T-helper 2 cell treated with Interferon-gamma antibody and Interleukin-4, amounts not matched to agents 5 μg/mL and 100 μg/mL, for 36 hours (primary cell): ENCODE results near the gene COL19A1.

ENCODE experiments used
- DNase-seq: peaks from one replicate; pipeline ENCODE4 v3.0.0; 2021; ENCODE audit warnings: low spot score
- H3K27ac Mint-ChIP-seq: one replicate; pipeline ENCODE4 v1.8.0; 2021; ENCODE audit warnings: mild to moderate bottlenecking, mixed read lengths
- H3K27me3 Mint-ChIP-seq: one replicate; pipeline ENCODE4 v1.8.0; 2021; ENCODE audit warnings: low read depth, mixed read lengths
- H3K36me3 Mint-ChIP-seq: one replicate; pipeline ENCODE4 v1.8.0; 2021; ENCODE audit warnings: low read depth, mixed read lengths
- H3K4me1 Mint-ChIP-seq: one replicate; pipeline ENCODE4 v1.8.0; 2021; ENCODE audit warnings: low read depth, mixed read lengths
- H3K4me3 Mint-ChIP-seq: one replicate; pipeline ENCODE4 v1.8.0; 2022; ENCODE audit warnings: mild to moderate bottlenecking, moderate library complexity, mixed read lengths
- H3K9me3 Mint-ChIP-seq: one replicate; pipeline ENCODE4 v1.8.0; 2021; ENCODE audit warnings: mixed read lengths

COL19A1 gene

GRCh38 chr6:70133246-70133645, 266.9 kb downstream of the COL19A1 start:
- Mint-ChIP-seq H3K4me3 (no peak overlapping the region), H3K27ac (no peak overlapping the region), H3K9me3 (no peaks in the 10 kb centered on the region), H3K36me3 (no peaks in the 10 kb centered on the region), H3K27me3 (no peaks in the 10 kb centered on the region), H3K4me1 (no peaks in the 10 kb centered on the region)
- DNase-seq = no peak

GRCh38 chr6:70134542-70134941, 268.2 kb downstream of the COL19A1 start:
- Mint-ChIP-seq H3K4me3 (no peak overlapping the region), H3K9me3 (no peaks in the 10 kb centered on the region), H3K4me1 (no peaks in the 10 kb centered on the region), H3K36me3 (no peaks in the 10 kb centered on the region), H3K27ac (no peak overlapping the region), H3K27me3 (peaks cover 2% of the 10 kb centered on the region)
- DNase-seq = no peak

GRCh38 chr6:70135219-70136160, 269.1 kb downstream of the COL19A1 start:
- Mint-ChIP-seq H3K27ac (no peak overlapping the region), H3K4me3 (no peak overlapping the region), H3K27me3 (peaks cover 2% of the 10 kb centered on the region), H3K36me3 (no peaks in the 10 kb centered on the region), H3K9me3 (no peaks in the 10 kb centered on the region), H3K4me1 (no peaks in the 10 kb centered on the region)
- no peak for DNase-seq

GRCh38 chr6:70136996-70137395, 270.6 kb downstream of the COL19A1 start:
- no peak for DNase-seq
- no peaks in the 10 kb centered on the region for H3K36me3 Mint-ChIP-seq
- H3K4me1 Mint-ChIP-seq = no peaks in the 10 kb centered on the region
- H3K27ac Mint-ChIP-seq = no peak overlapping the region
- H3K9me3 Mint-ChIP-seq = no peaks in the 10 kb centered on the region
- H3K27me3 Mint-ChIP-seq = peaks cover 2% of the 10 kb centered on the region
- no peak overlapping the region for H3K4me3 Mint-ChIP-seq

GRCh38 chr6:70140496-70140895, 274.1 kb downstream of the COL19A1 start:
- Mint-ChIP-seq H3K4me1 (no peaks in the 10 kb centered on the region), H3K9me3 (no peaks in the 10 kb centered on the region), H3K36me3 (no peaks in the 10 kb centered on the region), H3K27ac (no peak overlapping the region), H3K4me3 (no peak overlapping the region), H3K27me3 (peaks cover 2% of the 10 kb centered on the region)
- DNase-seq = no peak

- no peaks in the 10 kb centered on the region for H3K4me1 Mint-ChIP-seq
- no peaks in the 10 kb centered on the region for H3K36me3 Mint-ChIP-seq
- DNase-seq = no peak
Measured at GRCh38 chr6:70142034-70142433, 275.7 kb downstream of the COL19A1 start.

GRCh38 chr6:70145178-70145577, 278.8 kb downstream of the COL19A1 start:
- Mint-ChIP-seq H3K4me3 (no peak overlapping the region), H3K27ac (no peak overlapping the region), H3K27me3 (no peaks in the 10 kb centered on the region), H3K36me3 (no peaks in the 10 kb centered on the region), H3K9me3 (no peaks in the 10 kb centered on the region), H3K4me1 (no peaks in the 10 kb centered on the region)
- DNase-seq = no peak

More at GRCh38 chr6:70142034-70142433, 275.7 kb downstream of the COL19A1 start:
- Mint-ChIP-seq H3K27me3 (peaks cover 2% of the 10 kb centered on the region), H3K4me3 (no peak overlapping the region), H3K9me3 (no peaks in the 10 kb centered on the region), H3K27ac (no peak overlapping the region)

- H3K36me3 Mint-ChIP-seq = no peaks in the 10 kb centered on the region
- no peak overlapping the region for H3K27ac Mint-ChIP-seq
- H3K4me1 Mint-ChIP-seq = no peaks in the 10 kb centered on the region
- H3K27me3 Mint-ChIP-seq = no peaks in the 10 kb centered on the region
- DNase-seq = no peak
- no peaks in the 10 kb centered on the region for H3K9me3 Mint-ChIP-seq
- no peak overlapping the region for H3K4me3 Mint-ChIP-seq
Measured at GRCh38 chr6:70149209-70149788, 282.9 kb downstream of the COL19A1 start.

GRCh38 chr6:70150521-70150920, 284.2 kb downstream of the COL19A1 start:
- no peak for DNase-seq
- H3K4me3 Mint-ChIP-seq = no peak overlapping the region
- no peaks in the 10 kb centered on the region for H3K4me1 Mint-ChIP-seq
- no peak overlapping the region for H3K27ac Mint-ChIP-seq
- H3K36me3 Mint-ChIP-seq = no peaks in the 10 kb centered on the region
- no peaks in the 10 kb centered on the region for H3K9me3 Mint-ChIP-seq
- H3K27me3 Mint-ChIP-seq = no peaks in the 10 kb centered on the region

GRCh38 chr6:70151616-70152015, 285.3 kb downstream of the COL19A1 start:
- Mint-ChIP-seq H3K27ac (no peak overlapping the region), H3K9me3 (no peaks in the 10 kb centered on the region), H3K4me3 (no peak overlapping the region), H3K36me3 (no peaks in the 10 kb centered on the region), H3K27me3 (no peaks in the 10 kb centered on the region), H3K4me1 (no peaks in the 10 kb centered on the region)
- DNase-seq = no peak

- DNase-seq = no peak
- H3K36me3 Mint-ChIP-seq = no peaks in the 10 kb centered on the region
- no peaks in the 10 kb centered on the region for H3K4me1 Mint-ChIP-seq
- H3K27ac Mint-ChIP-seq = no peak overlapping the region
- H3K4me3 Mint-ChIP-seq = no peak overlapping the region
- no peaks in the 10 kb centered on the region for H3K9me3 Mint-ChIP-seq
- H3K27me3 Mint-ChIP-seq = no peaks in the 10 kb centered on the region
Measured at GRCh38 chr6:70152786-70153185, 286.4 kb downstream of the COL19A1 start.

- Mint-ChIP-seq H3K9me3 (no peaks in the 10 kb centered on the region), H3K4me1 (no peaks in the 10 kb centered on the region), H3K27me3 (peaks cover 3% of the 10 kb centered on the region), H3K4me3 (no peak overlapping the region), H3K27ac (no peak overlapping the region), H3K36me3 (no peaks in the 10 kb centered on the region)
- no peak for DNase-seq
Measured at GRCh38 chr6:70157086-70157485, 290.7 kb downstream of the COL19A1 start.

- H3K27me3 Mint-ChIP-seq = peaks cover 6% of the 10 kb centered on the region
- no peaks in the 10 kb centered on the region for H3K36me3 Mint-ChIP-seq
- H3K4me1 Mint-ChIP-seq = no peaks in the 10 kb centered on the region
Measured at GRCh38 chr6:70160276-70160675, 293.9 kb downstream of the COL19A1 start.

GRCh38 chr6:70162972-70163371, 296.6 kb downstream of the COL19A1 start:
- no peak overlapping the region for H3K27ac Mint-ChIP-seq
- DNase-seq = no peak
- H3K9me3 Mint-ChIP-seq = no peaks in the 10 kb centered on the region
- H3K36me3 Mint-ChIP-seq = no peaks in the 10 kb centered on the region
- no peaks in the 10 kb centered on the region for H3K4me1 Mint-ChIP-seq
- no peak overlapping the region for H3K4me3 Mint-ChIP-seq
- H3K27me3 Mint-ChIP-seq = peaks cover 19% of the 10 kb centered on the region

More at GRCh38 chr6:70160276-70160675, 293.9 kb downstream of the COL19A1 start:
- DNase-seq = no peak
- no peak overlapping the region for H3K4me3 Mint-ChIP-seq
- no peak overlapping the region for H3K27ac Mint-ChIP-seq
- H3K9me3 Mint-ChIP-seq = no peaks in the 10 kb centered on the region
